Measurements from ENCODE around the gene FOXN1. TPM values are rescaled to one million over a fixed set of nuclear protein-coding genes. Genes with fewer than 3 reads are reported as not detected.

The FOXN1 gene
- total and polyA plus RNA-seq, 2 donors from 2014 or later, result not detected

DNA sequence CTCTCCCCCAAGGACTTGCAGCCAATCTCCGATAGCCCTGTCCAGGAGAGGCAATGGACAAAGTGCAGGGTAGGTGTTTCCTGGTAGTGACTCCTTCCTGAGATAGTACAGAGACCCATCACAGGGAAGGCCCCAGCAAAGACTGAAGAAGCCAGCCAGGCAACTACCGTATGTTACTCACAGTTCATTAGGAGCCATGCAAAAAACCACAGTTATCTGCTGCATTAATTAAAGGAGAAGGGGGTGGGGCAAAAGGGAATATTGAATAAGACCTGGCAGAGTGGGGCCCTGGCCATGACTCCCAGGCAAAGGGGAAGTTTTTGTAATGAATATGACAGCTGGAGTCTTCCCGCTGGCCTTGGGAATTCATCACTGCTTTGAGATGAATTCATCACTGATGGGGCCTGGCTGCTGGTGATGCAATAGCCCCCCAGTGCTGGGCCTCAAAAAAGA, 35.2 kb upstream of the FOXN1 start:
- no peak overlapping the region for H3K4me3 ChIP-seq (ENCODE audit: low read length in 3 of 3)
- H3K9ac ChIP-seq (ENCODE audit: low read length in 3 of 3), result no peak overlapping the region
- H3K4me1 ChIP-seq (ENCODE audit: control insufficient read depth in 2 of 3, insufficient read depth in 2 of 3, low read depth in 1 of 3, low read length in 3 of 3), result peaks cover 0 to 3% (median 0%) of the 10 kb centered on the region in 3 donors
- H3K27ac ChIP-seq (ENCODE audit: low read depth in 2 of 2, low read length in 2 of 2), result no peak overlapping the region
- FAIRE-seq, result no peak
- intact Hi-C loops (cut with DNase I), result no loop called here
- H3K9me3 ChIP-seq (ENCODE audit: control insufficient read depth in 2 of 3, insufficient read depth in 1 of 3, low read length in 3 of 3), result no peaks in the 10 kb centered on the region
- H3K27me3 ChIP-seq (ENCODE audit: control insufficient read depth, insufficient read depth, low read length), result no peaks in the 10 kb centered on the region
- no peaks in the 10 kb centered on the region for H3K36me3 ChIP-seq (ENCODE audit: control insufficient read depth in 2 of 3, insufficient read depth in 3 of 3, low read length in 3 of 3)
- TF ChIP-seq, protein P1, sequence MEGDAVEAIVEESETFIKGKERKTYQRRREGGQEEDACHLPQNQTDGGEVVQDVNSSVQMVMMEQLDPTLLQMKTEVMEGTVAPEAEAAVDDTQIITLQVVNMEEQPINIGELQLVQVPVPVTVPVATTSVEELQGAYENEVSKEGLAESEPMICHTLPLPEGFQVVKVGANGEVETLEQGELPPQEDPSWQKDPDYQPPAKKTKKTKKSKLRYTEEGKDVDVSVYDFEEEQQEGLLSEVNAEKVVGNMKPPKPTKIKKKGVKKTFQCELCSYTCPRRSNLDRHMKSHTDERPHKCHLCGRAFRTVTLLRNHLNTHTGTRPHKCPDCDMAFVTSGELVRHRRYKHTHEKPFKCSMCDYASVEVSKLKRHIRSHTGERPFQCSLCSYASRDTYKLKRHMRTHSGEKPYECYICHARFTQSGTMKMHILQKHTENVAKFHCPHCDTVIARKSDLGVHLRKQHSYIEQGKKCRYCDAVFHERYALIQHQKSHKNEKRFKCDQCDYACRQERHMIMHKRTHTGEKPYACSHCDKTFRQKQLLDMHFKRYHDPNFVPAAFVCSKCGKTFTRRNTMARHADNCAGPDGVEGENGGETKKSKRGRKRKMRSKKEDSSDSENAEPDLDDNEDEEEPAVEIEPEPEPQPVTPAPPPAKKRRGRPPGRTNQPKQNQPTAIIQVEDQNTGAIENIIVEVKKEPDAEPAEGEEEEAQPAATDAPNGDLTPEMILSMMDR (IDR thresholded peaks at IDR 0.05; ENCODE audit: borderline replicate concordance, extremely low read depth, insufficient read depth), result no peak
- no peak for DNase-seq

DNA sequence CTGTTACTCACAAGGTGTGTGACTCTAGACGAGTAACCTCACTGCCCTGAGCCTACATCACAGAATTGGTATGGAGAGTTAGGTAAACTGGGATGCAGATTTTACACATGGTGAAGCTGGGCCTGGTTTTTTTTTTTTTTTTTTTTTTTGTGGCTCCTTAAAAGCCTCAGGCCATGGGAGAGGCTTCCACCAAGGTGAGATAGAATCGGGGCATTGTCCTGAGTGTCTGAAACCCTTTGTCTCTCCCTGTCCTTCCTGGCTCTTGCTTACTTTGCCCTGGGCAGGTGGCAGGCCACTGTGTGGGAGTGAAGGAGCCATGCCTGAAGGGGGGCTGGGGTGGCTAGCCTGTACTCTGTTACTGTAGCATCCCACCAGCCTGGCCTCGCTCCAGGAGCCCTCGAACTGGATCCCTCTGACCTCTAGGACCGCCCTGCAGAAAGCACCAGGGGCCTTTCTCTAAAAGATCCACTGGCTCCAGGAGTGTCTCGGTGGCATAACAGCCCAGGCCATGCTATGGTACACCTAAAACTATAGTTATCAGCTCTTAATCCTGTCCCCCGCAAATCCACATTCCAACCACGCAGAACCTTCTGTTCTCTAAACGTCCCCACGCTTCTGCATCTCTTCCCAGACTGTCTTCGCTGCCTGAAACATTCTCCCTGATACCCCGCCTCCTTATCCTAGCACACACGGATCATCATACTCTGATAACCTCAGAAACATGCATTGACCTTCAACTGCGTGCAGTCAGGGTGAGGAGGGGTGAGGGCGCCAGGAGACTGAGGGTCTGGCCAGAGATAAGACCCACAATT, 34.4 kb upstream of the FOXN1 start:
- DNase-seq, result no peak
- H3K36me3 ChIP-seq (ENCODE audit: control insufficient read depth in 2 of 3, insufficient read depth in 3 of 3, low read length in 3 of 3), result no peaks in the 10 kb centered on the region
- H3K9me3 ChIP-seq (ENCODE audit: control insufficient read depth in 2 of 3, insufficient read depth in 1 of 3, low read length in 3 of 3), result no peaks in the 10 kb centered on the region
- intact Hi-C loops (cut with DNase I), result no loop called here
- H3K4me1 ChIP-seq (ENCODE audit: control insufficient read depth in 2 of 3, insufficient read depth in 2 of 3, low read depth in 1 of 3, low read length in 3 of 3), result peaks cover 0 to 3% (median 0%) of the 10 kb centered on the region in 3 donors
- H3K9ac ChIP-seq (ENCODE audit: low read length in 3 of 3), result no peak overlapping the region
- no peak overlapping the region for H3K27ac ChIP-seq (ENCODE audit: low read depth in 2 of 2, low read length in 2 of 2)
- FAIRE-seq, result no peak
- H3K4me3 ChIP-seq (ENCODE audit: low read length in 3 of 3), result no peak overlapping the region
- TF ChIP-seq, protein P1 (IDR thresholded peaks at IDR 0.05; ENCODE audit: borderline replicate concordance, extremely low read depth, insufficient read depth), result no peak
- no peaks in the 10 kb centered on the region for H3K27me3 ChIP-seq (ENCODE audit: control insufficient read depth, insufficient read depth, low read length)

DNA sequence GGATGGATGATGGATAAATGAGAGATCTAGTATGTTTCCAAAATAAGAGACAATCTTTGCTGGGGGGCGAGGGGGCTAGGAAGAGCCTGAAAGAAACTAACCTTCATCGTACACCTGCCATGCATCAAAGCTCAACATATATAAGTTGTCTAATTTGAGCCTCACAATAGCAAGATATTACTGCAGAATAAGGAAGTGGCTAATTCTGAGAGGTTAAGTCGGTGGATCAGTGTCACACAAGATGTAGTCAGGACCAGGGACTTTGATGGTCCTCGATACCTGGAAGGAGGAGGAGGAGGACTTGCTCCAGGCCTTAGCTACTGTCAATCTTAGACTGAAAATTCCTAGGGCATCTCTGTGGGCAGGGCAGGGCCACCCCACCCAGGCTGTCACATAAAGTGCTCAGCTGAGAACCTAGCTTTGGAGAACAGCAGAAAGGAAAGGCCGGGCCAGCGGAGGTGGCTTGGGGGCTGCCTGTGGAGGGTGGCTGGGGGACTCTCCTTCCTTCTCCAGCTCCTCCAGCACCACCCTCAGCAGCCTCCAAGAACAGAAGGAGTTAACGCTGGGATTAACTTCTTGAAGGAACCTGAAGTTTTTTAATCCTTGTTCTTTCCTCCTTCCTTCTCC, 33.2 kb upstream of the FOXN1 start:
- no peak for FAIRE-seq

More for the DNA sequence above, 33.2 kb upstream of the FOXN1 start:
- DNase-seq, result no peak
- H3K4me1 ChIP-seq (ENCODE audit: control insufficient read depth in 2 of 3, insufficient read depth in 2 of 3, low read depth in 1 of 3, low read length in 3 of 3), result peaks cover 0 to 3% (median 0%) of the 10 kb centered on the region in 3 donors
- H3K36me3 ChIP-seq (ENCODE audit: control insufficient read depth in 2 of 3, insufficient read depth in 3 of 3, low read length in 3 of 3), result no peaks in the 10 kb centered on the region
- no peaks in the 10 kb centered on the region for H3K9me3 ChIP-seq (ENCODE audit: control insufficient read depth in 2 of 3, insufficient read depth in 1 of 3, low read length in 3 of 3)
- H3K9ac ChIP-seq (ENCODE audit: low read length in 3 of 3), result peak overlapping the region in 1 of 3 donors; percentile 42
- no peak overlapping the region for H3K27ac ChIP-seq (ENCODE audit: low read depth in 2 of 2, low read length in 2 of 2)
- intact Hi-C loops (cut with DNase I), result no loop called here
- no peaks in the 10 kb centered on the region for H3K27me3 ChIP-seq (ENCODE audit: control insufficient read depth, insufficient read depth, low read length)
- no peak overlapping the region for H3K4me3 ChIP-seq (ENCODE audit: low read length in 3 of 3)
- TF ChIP-seq, protein P1 (IDR thresholded peaks at IDR 0.05; ENCODE audit: borderline replicate concordance, extremely low read depth, insufficient read depth), result no peak

All from kidney (tissue), 14 donors.